Measurements from ENCODE around the gene NUCB1. TPM values are rescaled to one million over a fixed set of nuclear protein-coding genes. Genes with fewer than 3 reads are reported as not detected.

NUCB1 gene
- total RNA-seq, 1 donor from 2014 or later, result 159 TPM

DNA sequence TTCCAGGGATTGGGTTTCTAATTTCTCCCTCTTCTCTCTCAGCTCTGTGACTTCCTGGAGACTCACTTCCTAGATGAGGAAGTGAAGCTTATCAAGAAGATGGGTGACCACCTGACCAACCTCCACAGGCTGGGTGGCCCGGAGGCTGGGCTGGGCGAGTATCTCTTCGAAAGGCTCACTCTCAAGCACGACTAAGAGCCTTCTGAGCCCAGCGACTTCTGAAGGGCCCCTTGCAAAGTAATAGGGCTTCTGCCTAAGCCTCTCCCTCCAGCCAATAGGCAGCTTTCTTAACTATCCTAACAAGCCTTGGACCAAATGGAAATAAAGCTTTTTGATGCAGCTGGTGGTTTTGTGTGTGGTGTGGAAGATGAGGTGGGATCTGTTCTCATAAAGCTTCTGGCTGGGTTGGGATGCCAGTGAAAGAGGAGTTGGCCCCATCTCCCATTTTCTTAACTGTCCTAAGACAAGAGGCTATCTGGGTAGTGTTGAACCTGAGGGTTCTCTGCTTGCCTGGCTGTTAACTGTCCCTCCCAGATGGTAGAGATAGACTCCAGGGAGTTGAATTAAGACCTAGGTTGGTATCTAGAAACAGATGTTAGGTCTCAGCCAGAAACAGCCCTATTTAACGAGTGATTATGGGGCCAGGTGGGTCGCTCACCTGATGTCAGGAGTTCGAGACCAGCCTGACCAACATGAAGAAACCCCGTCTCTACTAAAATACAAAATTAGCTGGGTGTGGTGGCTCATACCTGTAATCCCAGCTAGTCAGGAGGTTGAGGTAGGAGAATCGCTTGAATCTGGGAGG, 66.6 kb downstream of the NUCB1 start:
- peak overlapping the region; percentile 100 for H3K4me3 Mint-ChIP-seq
- TF ChIP-seq, protein P1, sequence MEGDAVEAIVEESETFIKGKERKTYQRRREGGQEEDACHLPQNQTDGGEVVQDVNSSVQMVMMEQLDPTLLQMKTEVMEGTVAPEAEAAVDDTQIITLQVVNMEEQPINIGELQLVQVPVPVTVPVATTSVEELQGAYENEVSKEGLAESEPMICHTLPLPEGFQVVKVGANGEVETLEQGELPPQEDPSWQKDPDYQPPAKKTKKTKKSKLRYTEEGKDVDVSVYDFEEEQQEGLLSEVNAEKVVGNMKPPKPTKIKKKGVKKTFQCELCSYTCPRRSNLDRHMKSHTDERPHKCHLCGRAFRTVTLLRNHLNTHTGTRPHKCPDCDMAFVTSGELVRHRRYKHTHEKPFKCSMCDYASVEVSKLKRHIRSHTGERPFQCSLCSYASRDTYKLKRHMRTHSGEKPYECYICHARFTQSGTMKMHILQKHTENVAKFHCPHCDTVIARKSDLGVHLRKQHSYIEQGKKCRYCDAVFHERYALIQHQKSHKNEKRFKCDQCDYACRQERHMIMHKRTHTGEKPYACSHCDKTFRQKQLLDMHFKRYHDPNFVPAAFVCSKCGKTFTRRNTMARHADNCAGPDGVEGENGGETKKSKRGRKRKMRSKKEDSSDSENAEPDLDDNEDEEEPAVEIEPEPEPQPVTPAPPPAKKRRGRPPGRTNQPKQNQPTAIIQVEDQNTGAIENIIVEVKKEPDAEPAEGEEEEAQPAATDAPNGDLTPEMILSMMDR (IDR thresholded peaks at IDR 0.05; ENCODE audit: unreplicated experiment), result no peak
- no peaks in the 10 kb centered on the region for H3K27me3 Mint-ChIP-seq (ENCODE audit: low read depth)
- peaks cover 41% of the 10 kb centered on the region for H3K4me1 Mint-ChIP-seq
- peaks cover 25% of the 10 kb centered on the region for H3K36me3 Mint-ChIP-seq
- no peaks in the 10 kb centered on the region for H3K9me3 Mint-ChIP-seq
- peak overlapping the region; percentile 100 for H3K27ac Mint-ChIP-seq
- no peak for DNase-seq (ENCODE audit: low spot score in 2 of 2, unreplicated experiment in 2 of 2)

DNA sequence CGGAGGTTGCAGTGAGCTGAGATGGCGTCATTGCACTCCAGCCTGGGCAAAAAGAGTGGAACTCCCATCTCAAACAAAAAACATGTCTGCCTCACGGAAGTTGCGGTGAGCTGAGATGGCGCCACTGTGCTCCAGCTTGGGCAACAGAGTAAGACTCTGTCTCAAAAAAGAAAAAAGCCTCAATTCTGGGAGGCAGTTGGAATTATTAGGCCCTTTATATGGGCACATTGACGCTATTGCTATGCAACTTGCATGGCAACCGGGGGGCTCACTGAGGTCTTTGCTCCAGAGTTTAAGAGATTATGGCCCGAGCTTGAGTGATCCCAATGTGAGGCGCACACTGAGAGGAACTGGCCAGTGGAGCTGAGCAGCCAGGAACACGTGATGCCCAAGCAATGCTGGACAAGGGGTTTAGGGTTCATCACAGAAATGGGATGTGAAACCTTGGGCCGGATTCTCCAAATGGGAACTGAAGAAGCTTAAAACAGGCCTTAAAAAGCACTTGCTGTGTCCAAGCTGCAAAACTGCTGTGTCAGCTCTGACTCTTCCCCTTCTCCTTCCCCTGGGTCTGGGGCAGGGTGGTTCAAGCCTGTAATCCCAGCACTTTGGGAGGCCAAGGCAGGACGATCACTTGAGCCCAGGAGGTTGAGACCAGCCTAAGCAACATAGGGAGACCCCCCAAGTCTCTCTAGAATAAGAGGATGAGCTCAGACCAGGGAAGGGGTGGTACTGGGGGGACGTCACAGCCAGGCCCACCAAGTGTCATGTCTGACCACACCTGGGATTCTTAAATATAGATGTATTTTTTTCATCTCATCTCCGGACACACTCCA, 67.5 kb downstream of the NUCB1 start:
- Mint-ChIP-seq H3K27ac (peak overlapping the region; percentile 35), H3K36me3 (peaks cover 25% of the 10 kb centered on the region), H3K9me3 (no peaks in the 10 kb centered on the region), H3K4me1 (peaks cover 34% of the 10 kb centered on the region), H3K27me3 (ENCODE audit: low read depth) (no peaks in the 10 kb centered on the region), H3K4me3 (peak overlapping the region; percentile 100)
- no peak for DNase-seq (ENCODE audit: low spot score in 2 of 2, unreplicated experiment in 2 of 2)
- TF ChIP-seq, protein P1 (IDR thresholded peaks at IDR 0.05; ENCODE audit: unreplicated experiment), result no peak

DNA sequence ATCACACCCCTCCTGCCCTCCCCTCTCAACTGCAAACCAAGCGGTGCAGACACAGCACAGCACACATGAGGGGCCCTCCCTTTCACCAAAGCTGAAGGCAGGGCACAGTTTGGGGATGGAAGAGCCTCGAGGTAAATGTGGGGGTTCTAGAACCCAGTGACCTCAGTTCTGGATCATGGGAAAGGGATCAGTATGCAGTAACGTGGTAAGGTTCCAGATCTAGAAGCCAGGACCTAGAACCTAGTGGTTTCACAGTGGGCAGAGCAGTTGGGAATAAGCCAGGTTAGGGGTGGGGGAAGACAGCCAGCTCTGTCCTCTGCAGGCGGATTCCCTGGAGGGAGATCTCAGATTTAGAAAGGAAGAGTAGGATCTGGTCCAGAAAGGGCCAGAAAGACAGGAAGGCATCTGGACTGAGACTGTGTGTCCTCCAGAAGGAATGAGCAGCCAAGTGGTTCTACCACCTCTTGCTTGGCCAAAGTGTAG, 68.1 kb downstream of the NUCB1 start:
- Mint-ChIP-seq H3K9me3 (no peaks in the 10 kb centered on the region), H3K27me3 (ENCODE audit: low read depth) (no peaks in the 10 kb centered on the region), H3K4me3 (peak overlapping the region; percentile 30), H3K4me1 (peaks cover 30% of the 10 kb centered on the region), H3K27ac (peak overlapping the region; percentile 35), H3K36me3 (peaks cover 28% of the 10 kb centered on the region)
- no peak for DNase-seq (ENCODE audit: low spot score in 2 of 2, unreplicated experiment in 2 of 2)
- TF ChIP-seq, protein P1 (IDR thresholded peaks at IDR 0.05; ENCODE audit: unreplicated experiment), result no peak

DNA sequence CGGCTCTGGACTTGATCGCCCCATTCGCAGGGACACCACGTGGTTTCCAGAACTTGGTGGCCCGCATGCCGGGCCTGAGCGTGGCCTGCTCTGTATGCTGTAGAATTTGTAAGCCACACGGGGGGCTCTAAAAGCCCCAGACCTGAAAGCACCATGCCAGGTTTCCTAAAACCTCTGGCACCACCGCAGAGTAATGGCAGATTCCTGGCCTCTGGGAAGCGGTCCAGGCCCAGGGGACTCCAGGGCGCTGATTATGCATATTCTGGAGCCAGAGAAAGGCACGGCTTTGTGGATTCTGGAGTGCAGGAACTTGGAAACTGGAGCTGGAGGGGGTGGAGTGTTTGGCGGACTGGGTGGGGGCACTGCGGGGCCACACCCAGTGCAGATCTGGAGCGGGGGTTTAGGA, 68.7 kb downstream of the NUCB1 start:
- Mint-ChIP-seq H3K27me3 (ENCODE audit: low read depth) (no peaks in the 10 kb centered on the region), H3K27ac (no peak overlapping the region), H3K9me3 (no peaks in the 10 kb centered on the region), H3K4me1 (peaks cover 24% of the 10 kb centered on the region), H3K36me3 (peaks cover 28% of the 10 kb centered on the region), H3K4me3 (no peak overlapping the region)
- no peak for DNase-seq (ENCODE audit: low spot score in 2 of 2, unreplicated experiment in 2 of 2)
- TF ChIP-seq, protein P1 (IDR thresholded peaks at IDR 0.05; ENCODE audit: unreplicated experiment), result no peak

DNA sequence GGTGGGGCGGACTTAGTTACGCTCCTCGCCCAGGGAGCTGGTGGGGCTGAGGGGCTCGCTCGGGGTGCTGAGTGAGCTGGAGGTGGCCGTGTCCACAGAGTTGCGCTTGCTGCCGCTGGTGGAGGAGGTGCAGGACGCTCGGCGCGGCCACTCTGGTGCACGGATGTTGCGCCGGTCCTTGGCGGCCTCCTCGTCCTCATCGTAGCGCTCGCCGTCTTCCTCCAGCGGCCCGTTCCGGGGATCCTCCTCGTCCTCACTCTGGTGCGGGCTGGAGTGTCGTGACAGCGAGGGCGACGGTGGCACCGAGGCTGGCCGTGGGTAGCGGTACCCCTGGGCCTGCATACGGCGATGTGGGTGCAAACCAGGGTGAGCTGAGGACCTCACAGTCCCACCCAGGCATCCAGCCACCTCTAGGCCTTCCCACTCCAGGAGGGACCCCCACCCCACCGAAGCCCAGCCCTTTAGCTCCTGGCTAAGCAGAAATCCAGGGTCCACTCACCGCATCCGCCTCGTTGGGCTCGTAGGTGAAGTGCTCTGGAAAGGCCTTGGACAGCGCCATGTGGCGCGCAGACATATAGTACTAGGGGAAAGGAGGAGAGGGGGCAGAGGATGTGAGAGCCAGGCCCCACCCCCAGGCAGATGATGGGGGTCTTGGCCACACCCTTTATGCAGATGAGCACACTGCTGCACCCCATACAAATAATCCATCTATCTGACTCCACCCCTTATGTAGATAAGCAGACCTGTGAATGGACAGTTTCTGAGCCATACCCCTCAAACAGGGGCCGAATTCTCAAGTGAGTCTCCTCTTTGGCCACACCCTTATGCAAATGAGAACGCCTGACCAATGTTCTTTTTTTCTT, 69.4 kb downstream of the NUCB1 start:
- Mint-ChIP-seq H3K27me3 (ENCODE audit: low read depth) (no peaks in the 10 kb centered on the region), H3K4me3 (no peak overlapping the region), H3K36me3 (peaks cover 28% of the 10 kb centered on the region)

More for the DNA sequence above, 69.4 kb downstream of the NUCB1 start:
- H3K27ac Mint-ChIP-seq, result no peak overlapping the region
- no peak for DNase-seq (ENCODE audit: low spot score in 2 of 2, unreplicated experiment in 2 of 2)
- TF ChIP-seq, protein P1 (IDR thresholded peaks at IDR 0.05; ENCODE audit: unreplicated experiment), result no peak
- H3K4me1 Mint-ChIP-seq, result peaks cover 18% of the 10 kb centered on the region
- no peaks in the 10 kb centered on the region for H3K9me3 Mint-ChIP-seq

Measured in mesothelial cell of epicardium (in vitro differentiated cells).